ENCODE results near the gene ZNF608.

Gene ZNF608

DNA sequence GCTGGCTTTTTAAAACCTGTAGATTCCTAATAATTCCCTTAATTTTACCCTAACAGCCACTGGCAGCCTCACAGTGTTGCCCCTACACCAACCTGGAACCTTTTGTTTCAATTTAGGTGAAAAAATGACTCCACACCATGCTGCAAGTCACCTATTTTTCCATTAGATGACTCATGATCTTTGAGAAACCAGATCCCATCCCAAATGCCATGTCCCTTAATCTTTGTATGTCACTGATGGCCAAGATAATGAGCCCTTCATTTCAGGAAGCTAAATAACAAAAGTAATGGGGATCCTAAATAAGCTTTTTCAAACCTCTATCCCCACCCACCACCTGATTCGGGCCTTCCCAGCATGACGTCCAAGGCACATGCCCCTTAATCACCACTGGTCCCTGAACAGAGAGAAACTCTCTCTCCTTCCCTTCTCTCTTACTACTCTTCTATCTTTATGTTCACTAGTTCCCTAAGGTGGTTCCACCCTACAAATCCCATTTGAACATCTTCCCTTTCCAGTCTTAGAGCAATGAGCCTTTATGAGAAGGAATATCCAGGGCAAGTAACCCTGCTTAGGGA is 33.6 kb downstream of the ZNF608 start:
- no peak for DNase-seq

DNA sequence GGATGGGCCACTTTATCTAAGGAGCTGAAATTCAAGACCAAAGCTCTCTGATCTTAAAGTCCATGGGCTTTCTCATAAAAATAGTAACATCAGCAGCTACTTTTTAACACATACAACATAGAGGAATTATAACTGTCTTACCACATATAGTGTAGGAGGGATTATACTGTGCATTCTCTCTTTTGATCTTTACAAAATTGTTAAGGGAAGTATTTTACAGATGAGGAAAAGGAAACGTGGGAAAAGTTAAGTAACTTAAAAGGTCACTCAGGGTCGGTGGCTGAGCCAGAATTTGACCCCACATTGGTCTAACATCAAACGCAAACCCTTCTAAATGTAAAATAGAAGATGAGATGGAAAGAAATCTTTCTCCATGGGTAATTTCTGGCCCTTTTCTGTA is 38.4 kb downstream of the ZNF608 start:
- no peak for DNase-seq

DNA sequence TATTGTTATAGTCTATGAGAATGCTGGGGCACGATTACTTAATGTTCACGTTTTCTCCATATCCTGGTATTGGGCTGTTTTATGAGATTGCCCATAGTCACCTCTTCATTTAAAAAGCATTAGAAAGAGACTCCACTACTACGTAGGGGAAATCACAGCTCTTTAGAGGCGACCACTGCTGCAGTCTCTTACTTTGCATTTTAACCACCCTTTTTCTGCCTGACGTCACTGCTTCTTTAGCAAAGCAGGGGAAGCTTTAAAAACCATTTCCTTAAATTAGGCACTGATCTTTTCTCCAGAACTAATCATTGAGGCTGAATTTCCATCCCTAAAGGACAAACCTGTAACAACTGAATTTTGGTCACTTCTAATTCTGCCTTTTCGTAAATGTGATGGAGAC is 38.9 kb downstream of the ZNF608 start:
- no peak for DNase-seq

DNA sequence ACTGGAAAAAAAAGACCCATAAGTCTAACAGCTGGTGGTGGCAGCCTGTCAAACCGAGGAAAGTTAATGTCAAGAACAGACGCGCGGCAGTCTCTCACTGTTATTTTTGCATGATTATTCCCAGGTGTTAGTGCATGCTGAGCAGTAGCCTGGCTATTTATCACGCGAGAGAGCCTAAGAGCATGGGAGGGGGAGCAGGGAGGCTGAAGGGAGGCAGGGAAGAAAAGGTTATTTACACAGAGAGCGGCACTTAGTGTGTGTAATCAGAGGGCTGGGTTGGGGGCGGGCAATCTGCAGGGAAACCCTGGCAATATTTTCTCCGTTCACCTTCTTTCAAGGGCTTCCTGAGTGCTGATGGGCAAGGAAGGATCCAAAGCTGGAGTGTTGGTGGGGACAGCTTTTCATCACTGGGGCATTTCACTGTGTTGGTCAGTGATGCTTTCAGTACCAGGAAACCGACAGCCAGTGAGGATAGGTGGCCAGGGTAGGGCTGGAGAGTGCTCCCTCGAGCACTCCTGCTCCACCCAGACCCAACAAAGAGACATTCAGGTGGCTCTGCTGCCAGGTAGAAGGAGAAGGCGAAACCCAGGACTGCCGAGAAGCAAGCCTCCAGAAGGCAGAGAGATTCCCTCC is 39.6 kb downstream of the ZNF608 start:
- DNase-seq = no peak

DNA sequence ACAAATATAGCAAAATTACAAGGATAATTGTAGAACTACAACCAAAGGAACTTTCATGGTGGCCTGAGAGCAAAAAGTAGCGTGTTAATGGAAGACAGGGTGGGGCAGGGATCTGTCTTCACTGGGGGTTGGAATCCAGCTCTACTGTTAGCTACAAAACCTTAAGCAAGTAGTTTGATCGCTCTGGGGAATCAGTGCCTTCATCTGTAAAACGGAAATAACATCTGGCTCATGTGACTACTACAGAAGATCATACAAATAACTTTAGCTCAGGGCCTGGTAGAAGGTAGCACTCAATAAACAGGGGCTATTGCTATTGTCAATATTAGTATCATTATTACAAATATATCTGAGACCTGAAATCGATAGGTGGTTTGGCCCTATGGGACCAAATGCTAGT is 40.4 kb downstream of the ZNF608 start:
- DNase-seq = no peak

DNA sequence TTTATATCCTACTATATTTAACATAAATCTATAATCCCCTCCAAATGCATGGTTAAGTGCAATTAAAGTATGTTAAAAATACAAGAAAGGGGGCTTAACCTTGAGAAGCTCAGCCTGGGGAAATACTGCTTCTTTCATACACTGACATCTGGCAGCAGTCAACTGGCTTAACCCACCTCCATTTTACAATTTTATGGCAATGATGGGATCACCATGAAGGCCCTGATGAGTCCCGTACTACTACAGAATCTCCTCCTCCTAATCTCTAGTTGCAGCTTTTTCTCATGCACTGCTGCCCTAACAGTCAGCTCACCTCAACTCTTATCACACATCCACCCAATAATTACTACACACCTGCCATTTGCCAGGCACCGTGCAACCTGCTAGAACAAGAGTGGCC is 40.9 kb downstream of the ZNF608 start:
- no peak for DNase-seq

DNA sequence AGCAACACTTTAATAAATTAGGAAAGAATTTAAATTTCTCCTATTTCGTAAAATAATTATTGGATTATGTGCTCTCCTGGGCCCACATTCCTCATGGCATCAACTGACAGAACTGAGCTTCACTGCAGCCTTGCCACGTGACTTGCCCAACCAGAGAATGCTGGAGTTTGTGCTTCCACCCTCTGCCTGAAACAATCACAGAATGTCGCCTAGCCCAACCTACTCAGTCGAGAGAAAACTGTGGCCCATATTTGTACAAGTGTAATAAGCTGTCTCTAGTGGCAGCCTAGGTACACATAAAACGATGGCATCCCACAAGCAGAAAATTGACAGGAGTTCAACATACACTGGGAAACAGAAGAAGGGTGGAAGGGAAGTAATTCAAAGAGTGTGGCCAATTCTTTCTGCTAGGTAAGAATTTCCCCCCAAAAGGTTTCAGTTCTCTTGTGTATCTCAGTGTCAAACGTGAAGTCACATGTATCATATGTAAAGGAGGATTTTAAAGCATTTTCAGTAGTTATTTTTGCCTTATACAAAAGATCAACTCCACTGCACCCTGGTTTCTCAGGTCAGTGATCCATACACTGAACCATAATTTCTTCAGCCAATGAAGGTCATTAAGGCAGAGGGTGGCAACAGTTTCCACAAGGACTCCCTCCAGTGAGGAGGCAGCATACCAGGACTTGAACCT is 41.7 kb downstream of the ZNF608 start:
- DNase-seq = no peak

DNA sequence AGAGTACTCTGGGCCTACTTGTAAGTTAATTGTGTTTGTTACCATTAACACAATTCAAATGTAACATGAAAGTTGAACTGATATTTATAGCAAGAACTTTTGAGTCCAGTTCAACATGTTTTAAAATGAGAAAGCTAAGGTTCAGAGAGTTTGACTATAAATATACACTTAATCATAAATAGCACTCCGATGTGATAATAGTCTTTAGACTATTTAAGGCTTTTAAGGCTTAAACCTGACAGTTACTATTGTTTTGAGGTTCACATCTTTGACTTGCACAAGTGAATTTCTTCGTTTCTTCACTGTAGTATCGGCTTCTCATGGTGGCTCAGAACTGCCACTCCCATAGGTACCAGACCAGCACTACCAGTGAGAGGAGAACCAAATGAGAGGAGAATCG is 42.4 kb downstream of the ZNF608 start:
- no peak for DNase-seq

DNA sequence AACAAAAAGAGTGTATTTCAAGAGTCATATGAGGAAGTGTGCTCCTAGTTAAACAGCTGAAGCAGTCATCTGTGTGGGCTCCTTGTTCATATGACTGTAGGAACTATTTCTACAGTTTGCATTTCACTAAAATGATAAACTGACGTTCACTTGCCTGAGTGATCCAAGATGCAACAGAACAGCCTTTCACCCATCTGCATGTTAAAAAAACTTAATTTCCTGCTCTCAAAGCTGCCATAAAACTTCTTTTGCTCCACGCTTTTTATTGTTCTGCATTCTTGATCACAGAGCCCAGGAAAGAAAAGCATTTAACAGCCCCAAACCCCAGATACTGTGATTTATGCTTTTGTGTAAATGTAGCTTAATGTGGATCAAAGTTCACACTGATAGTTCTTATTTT is 43.9 kb downstream of the ZNF608 start:
- no peak for DNase-seq

DNA sequence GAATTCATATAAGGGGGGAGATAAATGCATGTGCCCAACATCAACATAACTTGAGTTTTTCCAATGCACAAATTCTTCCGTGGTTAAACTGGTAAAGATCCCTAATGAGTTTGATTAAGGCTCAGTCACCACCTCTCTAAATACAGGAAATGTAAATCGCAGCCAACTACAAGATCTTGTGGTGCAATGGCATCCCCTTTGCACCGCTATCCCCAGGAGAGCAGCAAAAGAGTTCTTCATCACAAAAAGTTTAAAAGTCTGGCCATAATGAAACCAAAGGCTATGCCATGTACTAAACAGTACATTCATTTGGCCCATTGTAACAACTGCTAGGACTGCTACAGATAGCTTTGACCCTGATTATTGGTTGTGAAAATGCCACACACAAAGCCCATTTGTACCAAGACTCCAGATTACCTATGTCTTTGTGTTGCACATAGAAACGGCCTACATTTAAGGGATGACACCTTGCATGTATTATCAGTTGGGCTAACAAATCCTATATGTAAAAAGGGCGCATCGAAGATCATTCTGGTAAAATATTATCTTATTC is 44.5 kb downstream of the ZNF608 start:
- DNase-seq = no peak

DNA sequence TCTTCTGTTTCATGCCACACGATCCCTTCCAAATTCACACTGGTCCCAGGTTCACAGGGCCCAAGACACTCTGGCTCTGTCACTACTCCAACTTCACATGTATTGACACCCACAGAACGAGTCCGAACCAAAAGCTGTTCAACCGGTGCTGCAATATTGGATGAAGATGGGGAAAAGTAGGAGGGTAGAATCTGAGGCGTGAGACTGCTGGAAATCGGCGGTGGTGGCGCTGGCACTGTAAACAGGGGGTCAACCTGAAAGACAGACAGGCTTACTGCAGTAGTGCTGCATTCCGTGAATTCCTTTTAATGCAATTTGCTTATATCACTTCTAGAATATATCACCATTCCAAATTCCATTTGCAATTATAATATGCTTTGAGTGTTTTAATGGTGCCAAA is 45.4 kb downstream of the ZNF608 start:
- DNase-seq = no peak

DNA sequence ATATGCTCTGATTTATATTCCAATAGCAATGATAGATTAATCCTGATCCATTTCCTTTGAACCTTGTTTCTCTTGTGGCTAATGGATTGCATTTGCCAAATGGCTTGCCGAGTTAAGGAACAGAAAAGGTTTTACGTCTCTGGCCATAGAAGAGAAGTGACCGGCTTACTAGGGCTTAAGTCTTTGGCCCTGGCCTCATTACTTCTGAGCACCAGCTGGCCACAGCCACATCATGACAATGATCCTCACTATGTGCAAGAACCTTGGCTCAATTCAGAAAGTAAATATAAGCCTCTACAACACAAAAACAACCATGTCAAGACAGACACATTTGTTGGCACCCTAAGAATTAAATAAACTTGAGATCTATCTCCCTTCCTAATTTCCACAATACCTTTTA is 46.1 kb downstream of the ZNF608 start:
- DNase-seq = no peak

DNA sequence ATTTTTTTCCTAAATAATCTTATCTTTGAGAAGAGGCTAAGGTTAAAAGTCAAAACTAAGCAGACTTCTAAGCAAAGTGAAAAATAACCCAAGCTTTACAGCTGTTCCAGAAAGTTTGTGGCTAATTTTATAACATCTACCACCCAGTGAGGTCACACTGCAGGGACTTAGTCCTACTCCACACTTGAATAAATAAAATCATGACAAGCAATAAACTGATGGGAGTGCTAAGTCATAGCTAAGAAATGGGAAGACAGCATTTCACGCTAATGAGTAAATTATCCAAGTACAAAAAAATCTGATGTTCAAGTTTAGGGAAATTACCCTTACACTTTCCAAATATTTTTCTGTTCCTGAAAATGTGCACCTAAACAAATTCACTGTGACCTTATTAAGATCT is 47.7 kb downstream of the ZNF608 start:
- no peak for DNase-seq

DNA sequence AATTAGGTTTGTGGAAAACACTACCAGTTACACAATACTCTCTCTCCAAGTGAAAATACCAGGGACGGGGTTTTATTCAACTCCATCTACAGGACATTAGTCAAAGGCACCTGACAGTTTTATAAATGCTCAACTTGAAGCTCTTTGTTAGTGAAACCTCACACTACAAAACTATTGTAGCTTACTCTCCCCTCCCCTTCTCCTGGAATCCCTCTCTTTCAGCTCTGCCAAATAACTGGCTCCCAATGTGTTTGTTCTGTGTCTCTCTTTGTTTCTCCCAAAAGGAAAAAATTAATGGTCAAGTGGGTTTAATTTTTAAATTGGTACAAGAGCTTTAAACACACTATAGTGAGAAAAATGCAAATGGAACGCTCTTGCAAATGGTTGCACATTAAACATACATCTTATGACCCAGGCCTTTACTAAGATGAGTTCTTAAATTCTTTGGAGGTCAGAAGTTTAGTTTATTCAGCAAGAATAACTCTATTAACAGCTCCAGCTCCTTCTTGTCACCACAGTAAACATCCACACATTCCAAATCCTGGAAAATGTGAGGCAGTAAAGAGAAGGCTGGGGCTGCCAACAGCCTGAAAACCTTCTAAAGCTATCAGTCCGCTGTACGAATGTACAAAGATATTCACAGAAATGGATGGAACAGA is 48.4 kb downstream of the ZNF608 start:
- no peak for DNase-seq

DNA sequence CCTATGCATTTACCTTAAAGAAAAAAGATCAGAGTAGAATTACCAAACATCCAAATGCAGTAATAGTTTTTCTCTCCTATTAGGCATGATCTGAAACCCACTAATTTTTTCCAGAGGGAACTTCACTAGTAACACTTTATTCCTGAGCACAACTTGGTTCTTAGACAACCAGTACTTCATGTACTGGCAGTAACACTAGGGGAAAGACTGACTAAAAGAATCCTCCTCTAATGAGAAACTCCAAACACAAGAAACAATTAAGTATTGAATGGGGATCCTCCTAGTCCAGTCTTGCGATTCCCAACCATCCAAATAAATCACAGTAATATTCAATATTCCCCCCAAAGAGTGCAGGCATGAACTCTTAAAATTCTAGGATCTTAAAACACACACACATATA is 48.9 kb downstream of the ZNF608 start:
- DNase-seq = no peak

DNA sequence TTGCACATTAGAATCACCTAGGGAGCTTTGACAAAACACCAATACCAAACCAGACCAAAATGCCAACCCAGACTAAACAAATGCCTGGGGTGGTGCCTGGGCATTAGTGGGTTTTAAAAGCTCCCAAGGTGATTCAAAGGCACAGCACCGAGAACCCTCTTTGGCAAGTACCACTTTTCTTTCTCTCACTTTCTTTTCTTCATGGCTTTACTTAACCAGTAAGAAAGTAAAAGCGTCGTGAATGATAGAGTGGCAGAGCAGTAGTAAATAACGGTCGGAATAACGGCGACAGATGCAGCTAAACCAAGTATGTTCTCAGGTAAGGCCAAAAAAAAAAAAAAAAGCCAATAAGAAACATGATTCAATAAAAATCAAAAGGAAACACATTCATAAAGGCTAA is 49.5 kb downstream of the ZNF608 start:
- no peak for DNase-seq

All from kidney glomerular epithelial cell (primary cell).